Vagina (tissue), 2 donors: Measurements from ENCODE around the gene RPIA. TPM values are rescaled to one million over a fixed set of nuclear protein-coding genes. Genes with fewer than 3 reads are reported as not detected.
A peak's percentile ranks its signal among the peaks of the same experiment; 100 is the strongest.

Source experiments
- DNase-seq, 2 donors: peaks; one replicate each; pipeline ENCODE4 v3.0.0-alpha.2; 2017; ENCODE audit errors: extremely low spot score in 2 of 2
- H3K27ac ChIP-seq: fragments of 200-600 bp; sonication (generic); one replicate; pipeline ENCODE4 v1.5.1; 2019
- H3K27me3 ChIP-seq: fragments of 200-600 bp; sonication (generic); one replicate; pipeline ENCODE4 v1.5.1; 2019
- H3K36me3 ChIP-seq, 2 donors: fragments of 200-600 bp; sonication (generic); one replicate each; pipeline ENCODE4 v1.5.1; 2017 to 2019
- H3K4me1 ChIP-seq: fragments of 200-600 bp; sonication (generic); one replicate; pipeline ENCODE4 v1.5.1; 2019
- H3K4me3 ChIP-seq, 2 donors: fragments of 200-600 bp; sonication (generic); 1 replicate in 1 of 2; 2 replicates in 1 of 2; pipeline ENCODE4 v1.5.1; 2016 to 2019
- H3K9me3 ChIP-seq: fragments of 200-600 bp; sonication (generic); one replicate; pipeline ENCODE4 v1.5.1; 2019
- POLR2A ChIP-seq, 2 donors: fragments of 450-650 bp; IDR thresholded peaks; one replicate each; pipeline ENCODE4 v1.6.1; 2017; ENCODE audit warnings: antibody characterized with exemption in 2 of 2, mild to moderate bottlenecking in 2 of 2, moderate library complexity in 2 of 2
- POLR2AphosphoS5 ChIP-seq, 2 donors: sonication (generic); formaldehyde crosslinking; IDR thresholded peaks; one replicate each; pipeline ENCODE4 v1.9.0; 2017; ENCODE audit warnings: antibody characterized with exemption in 2 of 2, mild to moderate bottlenecking in 2 of 2, low read depth in 1 of 2; ENCODE audit not compliant: insufficient read depth in 1 of 2
- intact Hi-C: fragments of 100-400 bp; cut with DNase I; formaldehyde crosslinking; loops from one replicate; pipeline ENCODE4 v1.15.1; 2023
- total RNA-seq: library from RNA; depleted of rRNA; stranded (reverse); fragments of >200 nt; gene quantifications from one replicate; pipeline ENCODE4 v1.2.3, GENCODE V29; 2016
- TF ChIP-seq, protein P1 (sequence below), 3 experiments: fragments of 450-650 bp in 2 of 3; fragments of 200-600 bp in 1 of 3; sonication (generic) in 1 of 3; IDR thresholded peaks; one replicate each; pipeline ENCODE4 v1.5.1; 2017 to 2019; ENCODE audit warnings: antibody characterized with exemption in 3 of 3, mild to moderate bottlenecking in 2 of 3, moderate library complexity in 2 of 3

Gene RPIA
- total RNA-seq, 1 donor from 2014 or later = 10.8 TPM

DNA sequence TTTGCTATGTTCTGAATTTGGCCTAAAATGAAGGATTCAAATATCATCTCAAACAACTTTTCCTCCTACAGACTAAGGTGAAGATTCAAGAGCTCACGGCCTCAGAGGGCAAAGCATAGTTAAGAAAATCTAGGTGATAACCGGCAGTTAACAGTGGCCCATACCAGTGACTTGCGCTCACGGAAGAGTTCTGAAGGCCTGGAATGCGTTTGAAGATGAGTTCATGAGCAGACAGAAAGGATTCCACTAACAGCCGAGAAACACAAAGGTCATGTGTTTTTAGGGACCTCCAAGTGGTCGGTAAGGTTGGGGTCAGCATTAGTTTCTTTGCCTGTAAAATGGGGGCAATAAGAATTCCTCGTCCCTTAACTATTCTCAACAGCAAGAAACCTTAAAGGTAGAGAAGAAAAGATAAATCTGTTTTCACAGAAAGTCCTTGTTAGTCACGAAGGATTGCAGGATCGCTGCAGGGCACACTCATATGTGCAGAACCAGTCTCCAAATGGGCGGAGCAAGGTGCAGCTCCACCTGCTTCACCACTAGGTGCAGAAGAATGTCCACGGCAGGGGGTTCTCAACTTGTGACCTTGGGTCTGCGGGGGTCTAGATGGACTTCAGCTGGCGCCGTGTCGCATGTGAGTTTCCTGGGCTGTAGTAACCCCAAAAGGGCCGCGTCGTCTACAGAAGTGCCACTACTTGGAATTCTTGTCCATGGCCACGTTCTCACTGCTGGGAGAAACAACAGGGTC, 708 bp upstream of the RPIA start:
- DNase-seq = no peak
- no peaks in the 10 kb centered on the region for H3K27me3 ChIP-seq
- H3K4me1 ChIP-seq = peaks cover 31% of the 10 kb centered on the region
- peak overlapping the region; percentile 66 to 97 for H3K4me3 ChIP-seq
- TF ChIP-seq POLR2A (IDR thresholded peaks at IDR 0.05) (no peak), POLR2AphosphoS5 (IDR thresholded peaks at IDR 0.05; ENCODE audit: insufficient read depth in 1 of 2, low read depth in 1 of 2) (no peak)
- TF ChIP-seq, protein P1, sequence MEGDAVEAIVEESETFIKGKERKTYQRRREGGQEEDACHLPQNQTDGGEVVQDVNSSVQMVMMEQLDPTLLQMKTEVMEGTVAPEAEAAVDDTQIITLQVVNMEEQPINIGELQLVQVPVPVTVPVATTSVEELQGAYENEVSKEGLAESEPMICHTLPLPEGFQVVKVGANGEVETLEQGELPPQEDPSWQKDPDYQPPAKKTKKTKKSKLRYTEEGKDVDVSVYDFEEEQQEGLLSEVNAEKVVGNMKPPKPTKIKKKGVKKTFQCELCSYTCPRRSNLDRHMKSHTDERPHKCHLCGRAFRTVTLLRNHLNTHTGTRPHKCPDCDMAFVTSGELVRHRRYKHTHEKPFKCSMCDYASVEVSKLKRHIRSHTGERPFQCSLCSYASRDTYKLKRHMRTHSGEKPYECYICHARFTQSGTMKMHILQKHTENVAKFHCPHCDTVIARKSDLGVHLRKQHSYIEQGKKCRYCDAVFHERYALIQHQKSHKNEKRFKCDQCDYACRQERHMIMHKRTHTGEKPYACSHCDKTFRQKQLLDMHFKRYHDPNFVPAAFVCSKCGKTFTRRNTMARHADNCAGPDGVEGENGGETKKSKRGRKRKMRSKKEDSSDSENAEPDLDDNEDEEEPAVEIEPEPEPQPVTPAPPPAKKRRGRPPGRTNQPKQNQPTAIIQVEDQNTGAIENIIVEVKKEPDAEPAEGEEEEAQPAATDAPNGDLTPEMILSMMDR (IDR thresholded peaks at IDR 0.05) = no peak
- intact Hi-C loops = no loop called here
- H3K9me3 ChIP-seq = no peaks in the 10 kb centered on the region
- no peaks in the 10 kb centered on the region for H3K36me3 ChIP-seq
- peak overlapping the region; percentile 66 for H3K27ac ChIP-seq

DNA sequence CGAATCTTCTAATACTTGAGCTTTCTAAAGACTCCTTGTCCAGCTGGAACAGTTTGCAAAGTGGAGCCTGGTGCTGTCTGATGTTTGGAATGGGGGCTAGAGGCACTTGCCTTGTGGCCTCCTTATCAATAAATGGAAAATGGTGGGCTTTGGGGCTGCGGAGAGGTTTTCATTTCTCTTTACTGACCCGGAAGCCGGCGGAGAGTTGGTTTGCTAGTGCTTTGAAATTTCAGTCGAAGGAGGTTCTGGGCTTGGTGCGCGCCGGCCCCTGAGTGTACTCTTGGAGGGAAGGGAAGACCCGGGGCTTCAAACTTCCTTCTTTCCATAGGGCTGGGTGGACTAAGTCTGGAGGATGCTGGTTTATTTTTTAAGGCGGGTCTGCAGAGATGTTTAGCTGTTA, 714 bp downstream of the RPIA start:
- TF ChIP-seq POLR2A (IDR thresholded peaks at IDR 0.05) (no peak), POLR2AphosphoS5 (IDR thresholded peaks at IDR 0.05; ENCODE audit: insufficient read depth in 1 of 2, low read depth in 1 of 2) (no peak)
- TF ChIP-seq, protein P1 (IDR thresholded peaks at IDR 0.05) = no peak
- Histone ChIP-seq H3K9me3 (no peaks in the 10 kb centered on the region), H3K27me3 (no peaks in the 10 kb centered on the region), H3K36me3 (no peaks in the 10 kb centered on the region), H3K4me1 (peaks cover 31% of the 10 kb centered on the region), H3K4me3 (peak overlapping the region; percentile 66 to 97), H3K27ac (peak overlapping the region; percentile 69)
- intact Hi-C loops = no loop called here
- no peak for DNase-seq

DNA sequence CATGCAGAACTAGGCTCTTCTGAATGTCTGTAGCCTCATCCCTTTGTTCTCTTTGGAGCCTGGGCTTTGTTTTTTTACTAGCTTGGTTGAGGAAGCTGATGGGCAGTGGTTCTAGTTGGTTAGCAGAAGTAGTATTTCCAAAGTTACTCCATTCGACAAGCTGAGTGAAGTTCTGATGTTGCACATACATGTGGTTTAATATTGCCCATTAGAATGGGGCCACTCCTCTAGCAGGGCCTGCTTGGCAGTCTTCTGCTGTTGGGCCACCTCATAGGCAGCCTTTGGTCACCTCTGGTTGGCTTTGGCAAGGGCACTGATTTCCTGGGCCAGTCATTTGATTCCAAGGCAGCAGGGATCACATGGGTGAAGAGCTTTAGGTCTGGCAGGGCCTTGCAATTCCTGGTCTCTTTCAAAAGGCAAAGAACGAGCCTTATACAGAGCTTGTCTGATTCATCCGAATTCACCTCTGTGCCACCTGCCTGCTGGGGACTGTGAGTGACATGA, 2.5 kb downstream of the RPIA start:
- H3K4me3 ChIP-seq = no peak overlapping the region
- TF ChIP-seq, protein P1 (IDR thresholded peaks at IDR 0.05) = no peak
- TF ChIP-seq POLR2AphosphoS5 (IDR thresholded peaks at IDR 0.05; ENCODE audit: insufficient read depth in 1 of 2, low read depth in 1 of 2) (no peak), POLR2A (IDR thresholded peaks at IDR 0.05) (no peak)
- no peaks in the 10 kb centered on the region for H3K27me3 ChIP-seq
- DNase-seq = no peak
- intact Hi-C loops = no loop called here
- H3K27ac ChIP-seq = no peak overlapping the region
- no peaks in the 10 kb centered on the region for H3K9me3 ChIP-seq
- H3K36me3 ChIP-seq = no peaks in the 10 kb centered on the region
- H3K4me1 ChIP-seq = peaks cover 31% of the 10 kb centered on the region

DNA sequence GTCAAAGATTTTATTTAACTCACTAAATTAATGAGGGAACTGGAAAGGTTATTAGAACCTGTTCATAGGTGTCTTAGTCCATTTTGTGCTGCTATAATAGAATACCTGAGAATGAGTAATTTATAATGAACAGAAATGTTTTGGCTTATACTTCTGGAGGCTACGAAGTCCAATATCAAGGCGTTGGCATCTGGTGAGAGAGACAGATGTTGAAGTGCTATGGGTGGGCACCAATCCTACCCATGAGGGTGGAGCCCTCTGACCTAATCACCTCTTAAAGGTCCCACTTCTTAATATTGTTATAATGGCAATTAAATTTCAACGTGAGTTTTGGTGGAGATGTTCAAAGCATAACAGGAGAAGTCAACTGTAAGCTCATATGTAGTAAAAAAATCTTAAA, 5.1 kb downstream of the RPIA start:
- no peak overlapping the region for H3K27ac ChIP-seq
- DNase-seq = no peak
- no peaks in the 10 kb centered on the region for H3K9me3 ChIP-seq
- no peak for TF ChIP-seq POLR2AphosphoS5 (IDR thresholded peaks at IDR 0.05; ENCODE audit: insufficient read depth in 1 of 2, low read depth in 1 of 2)
- TF ChIP-seq, protein P1 (IDR thresholded peaks at IDR 0.05) = no peak
- no peak for TF ChIP-seq POLR2A (IDR thresholded peaks at IDR 0.05)
- peaks cover 0 to 17% of the 10 kb centered on the region in 2 donors for H3K36me3 ChIP-seq
- H3K4me1 ChIP-seq = peaks cover 21% of the 10 kb centered on the region
- intact Hi-C loops = no loop called here
- no peaks in the 10 kb centered on the region for H3K27me3 ChIP-seq
- no peak overlapping the region for H3K4me3 ChIP-seq

DNA sequence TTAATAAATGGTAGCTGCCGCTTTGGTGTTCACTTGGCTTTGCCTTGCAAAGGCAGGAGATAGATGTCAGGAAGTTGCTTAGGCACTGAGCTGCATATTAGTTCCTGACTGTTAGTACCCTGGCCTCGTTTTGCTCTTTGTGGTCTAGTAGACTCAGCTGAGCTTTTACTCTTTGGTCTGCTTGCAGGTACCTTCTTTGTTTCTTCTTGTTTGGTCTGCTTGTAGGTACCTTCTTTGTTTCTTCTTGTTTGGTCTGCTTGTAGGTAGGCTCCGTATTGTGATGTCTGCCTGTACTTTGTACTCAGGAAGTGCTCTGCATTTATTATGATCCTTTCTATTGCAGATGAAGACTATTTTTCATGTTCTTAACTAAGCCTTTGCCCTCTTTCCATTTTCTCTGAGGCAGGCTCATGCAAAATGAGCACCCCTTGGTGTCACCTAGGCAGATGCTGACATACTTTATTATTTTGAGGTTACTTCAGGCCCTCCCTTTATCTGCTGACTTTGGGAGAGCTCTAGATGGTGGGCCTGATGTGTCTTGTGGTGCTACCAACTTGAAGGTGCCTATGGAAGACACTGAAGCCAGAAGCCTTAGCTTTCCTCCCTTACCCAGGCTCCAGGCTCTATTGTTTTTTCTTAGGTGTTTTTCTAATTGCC, 6.0 kb downstream of the RPIA start:
- Histone ChIP-seq H3K27ac (no peak overlapping the region), H3K4me3 (no peak overlapping the region), H3K4me1 (peaks cover 16% of the 10 kb centered on the region), H3K36me3 (peaks cover 0 to 17% of the 10 kb centered on the region in 2 donors), H3K27me3 (no peaks in the 10 kb centered on the region), H3K9me3 (no peaks in the 10 kb centered on the region)
- no peak for DNase-seq
- TF ChIP-seq, protein P1 (IDR thresholded peaks at IDR 0.05) = no peak
- intact Hi-C loops = no loop called here
